ENCODE measurements around the gene PRMT1.

- TF ChIP-seq POLR2A (IDR thresholded peaks at IDR 0.05; ENCODE audit: low read length) (no peak), EP300 (IDR thresholded peaks at IDR 0.05) (no peak), CTCF (IDR thresholded peaks at IDR 0.05) (no peak), RAD21 (conservative IDR thresholded peaks at IDR 0.05 in 1 of 2, IDR thresholded peaks at IDR 0.05 in 1 of 2) (no peak), KDM5A (IDR thresholded peaks at IDR 0.05) (no peak)
These were observed 23.6 kb upstream of the PRMT1 start for GRCh38 chr19:49653466-49653806.

All from A549 (cell line).